Mucosa of descending colon (tissue), 3 donors: ENCODE measurements around the gene TF. TPM values are rescaled to one million over a fixed set of nuclear protein-coding genes. Genes with fewer than 3 reads are reported as not detected.

ENCODE experiments used
- ATAC-seq: fragments of 200-7000 bp; cut with Tn5 transposase; one replicate; pipeline ENCODE4 v1.9.1; 2020; ENCODE audit warnings: mild to moderate bottlenecking, moderate library complexity
- DNase-seq, 3 donors: peaks; one replicate each; pipeline ENCODE4 v3.0.0-alpha.2; 2020
- H3K36me3 ChIP-seq: fragments of 200-600 bp; one replicate; pipeline ENCODE4 v1.8.0; 2021; ENCODE audit warnings: low read depth, mild to moderate bottlenecking
- H3K4me1 ChIP-seq: fragments of 200-600 bp; one replicate; pipeline ENCODE4 v1.8.0; 2021; ENCODE audit warnings: low read depth, mild to moderate bottlenecking
- H3K4me3 ChIP-seq: fragments of 200-600 bp; one replicate; pipeline ENCODE4 v1.8.0; 2021; ENCODE audit warnings: mild to moderate bottlenecking
- H3K9me3 ChIP-seq: fragments of 200-600 bp; one replicate; pipeline ENCODE4 v1.8.0; 2021; ENCODE audit warnings: mild to moderate bottlenecking
- intact Hi-C, 2 donors: fragments of 100-400 bp; cut with DNase I in 1 of 2; cut with micrococcal nuclease in 1 of 2; formaldehyde crosslinking; loops; one replicate each; pipeline versions ENCODE4 v1.11.0 to v1.11.1; 2022; cut with DNase I, micrococcal nuclease
- total RNA-seq, 3 donors: library from RNA; stranded (reverse); fragmentation: NEBNext Ultra II Directional in 2 of 3; extraction: Animal tissue kit (Norgen Biotek cat#: 25700) in 2 of 3; gene quantifications; one replicate each; pipeline versions ENCODE4 v1.2.1 to v1.2.4, GENCODE V29; 2021 to 2023
- TF ChIP-seq, protein P1 (sequence below): fragments of 200-600 bp; IDR thresholded peaks from one replicate; pipeline ENCODE4 v1.8.0; 2022; ENCODE audit warnings: antibody characterized with exemption, mild to moderate bottlenecking
- donor health status: DM: no; HTN: no; CAD: no; lungs with moderate emphysema.
- donor health status: DM: no; HTN: no; CAD: no.
- donor health status: DM: no; HTN: yes; CAD: no.

Gene TF
- total RNA-seq, 3 donors from 2014 or later = 0.51 to 13.5 (median 4.6) TPM

DNA sequence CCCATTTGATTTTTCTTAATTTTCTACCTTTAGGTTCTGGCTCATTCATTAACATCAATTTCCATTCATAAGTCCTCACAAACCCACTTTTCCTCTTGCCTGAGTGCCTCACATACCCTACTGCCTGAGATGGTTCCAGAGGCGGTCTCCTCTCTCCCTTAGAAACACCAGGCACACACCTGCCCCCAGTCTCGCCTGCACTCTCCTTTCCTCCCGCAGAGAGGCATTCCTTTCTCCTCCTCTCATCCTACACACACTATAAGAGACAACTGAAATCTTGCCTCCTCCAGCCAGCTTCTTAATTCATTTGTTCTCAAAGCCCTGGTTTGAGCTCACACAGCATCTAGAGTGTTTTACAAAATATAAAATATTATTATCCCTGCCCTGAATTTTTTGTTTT is 27.5 kb downstream of the TF start:
- no peaks in the 10 kb centered on the region for H3K9me3 ChIP-seq
- TF ChIP-seq, protein P1, sequence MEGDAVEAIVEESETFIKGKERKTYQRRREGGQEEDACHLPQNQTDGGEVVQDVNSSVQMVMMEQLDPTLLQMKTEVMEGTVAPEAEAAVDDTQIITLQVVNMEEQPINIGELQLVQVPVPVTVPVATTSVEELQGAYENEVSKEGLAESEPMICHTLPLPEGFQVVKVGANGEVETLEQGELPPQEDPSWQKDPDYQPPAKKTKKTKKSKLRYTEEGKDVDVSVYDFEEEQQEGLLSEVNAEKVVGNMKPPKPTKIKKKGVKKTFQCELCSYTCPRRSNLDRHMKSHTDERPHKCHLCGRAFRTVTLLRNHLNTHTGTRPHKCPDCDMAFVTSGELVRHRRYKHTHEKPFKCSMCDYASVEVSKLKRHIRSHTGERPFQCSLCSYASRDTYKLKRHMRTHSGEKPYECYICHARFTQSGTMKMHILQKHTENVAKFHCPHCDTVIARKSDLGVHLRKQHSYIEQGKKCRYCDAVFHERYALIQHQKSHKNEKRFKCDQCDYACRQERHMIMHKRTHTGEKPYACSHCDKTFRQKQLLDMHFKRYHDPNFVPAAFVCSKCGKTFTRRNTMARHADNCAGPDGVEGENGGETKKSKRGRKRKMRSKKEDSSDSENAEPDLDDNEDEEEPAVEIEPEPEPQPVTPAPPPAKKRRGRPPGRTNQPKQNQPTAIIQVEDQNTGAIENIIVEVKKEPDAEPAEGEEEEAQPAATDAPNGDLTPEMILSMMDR = no peak
- intact Hi-C loops = no loop called here
- ATAC-seq = no peak
- no peaks in the 10 kb centered on the region for H3K4me1 ChIP-seq
- no peak overlapping the region for H3K4me3 ChIP-seq
- H3K36me3 ChIP-seq = no peaks in the 10 kb centered on the region
- no peak for DNase-seq

DNA sequence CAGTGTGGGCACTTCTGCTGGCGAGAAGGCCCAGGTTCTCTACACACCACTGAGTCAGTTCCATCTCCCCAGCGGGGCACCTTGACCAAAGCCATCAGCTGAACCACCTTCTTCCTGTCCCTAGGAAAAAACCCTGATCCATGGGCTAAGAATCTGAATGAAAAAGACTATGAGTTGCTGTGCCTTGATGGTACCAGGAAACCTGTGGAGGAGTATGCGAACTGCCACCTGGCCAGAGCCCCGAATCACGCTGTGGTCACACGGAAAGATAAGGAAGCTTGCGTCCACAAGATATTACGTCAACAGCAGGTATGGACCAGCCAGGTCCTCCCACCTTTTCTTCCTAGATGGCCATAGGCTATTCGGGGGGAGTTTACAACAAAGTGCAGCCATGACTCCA is 29.1 kb downstream of the TF start:
- Histone ChIP-seq H3K9me3 (no peaks in the 10 kb centered on the region), H3K4me3 (no peak overlapping the region), H3K4me1 (no peaks in the 10 kb centered on the region), H3K36me3 (no peaks in the 10 kb centered on the region)
- ATAC-seq (no peak), DNase-seq (no peak)
- intact Hi-C loops = no loop called here
- TF ChIP-seq, protein P1 = no peak

DNA sequence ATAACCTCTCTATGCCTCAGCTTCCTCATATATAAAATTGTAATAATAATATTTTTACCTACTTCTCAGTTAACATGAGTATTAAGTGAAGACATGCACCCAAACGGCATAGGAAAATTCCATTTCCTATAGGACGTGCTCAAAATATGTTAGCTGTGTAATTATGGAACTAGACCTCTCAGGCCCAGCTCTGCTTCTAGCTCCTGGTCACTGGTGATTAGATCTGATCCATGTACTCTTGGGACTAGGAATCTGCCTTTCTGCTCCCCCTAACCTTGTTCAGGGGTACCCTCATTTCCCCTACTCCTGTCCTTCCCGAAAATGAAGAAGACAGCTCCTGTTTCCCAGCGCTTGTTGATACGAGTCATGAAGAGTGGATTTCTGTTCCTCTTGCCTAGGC is 29.6 kb downstream of the TF start:
- no peak for DNase-seq
- no peaks in the 10 kb centered on the region for H3K9me3 ChIP-seq
- intact Hi-C loops = no loop called here
- H3K36me3 ChIP-seq = no peaks in the 10 kb centered on the region
- no peak for ATAC-seq
- H3K4me3 ChIP-seq = no peak overlapping the region
- H3K4me1 ChIP-seq = no peaks in the 10 kb centered on the region
- TF ChIP-seq, protein P1 = no peak

DNA sequence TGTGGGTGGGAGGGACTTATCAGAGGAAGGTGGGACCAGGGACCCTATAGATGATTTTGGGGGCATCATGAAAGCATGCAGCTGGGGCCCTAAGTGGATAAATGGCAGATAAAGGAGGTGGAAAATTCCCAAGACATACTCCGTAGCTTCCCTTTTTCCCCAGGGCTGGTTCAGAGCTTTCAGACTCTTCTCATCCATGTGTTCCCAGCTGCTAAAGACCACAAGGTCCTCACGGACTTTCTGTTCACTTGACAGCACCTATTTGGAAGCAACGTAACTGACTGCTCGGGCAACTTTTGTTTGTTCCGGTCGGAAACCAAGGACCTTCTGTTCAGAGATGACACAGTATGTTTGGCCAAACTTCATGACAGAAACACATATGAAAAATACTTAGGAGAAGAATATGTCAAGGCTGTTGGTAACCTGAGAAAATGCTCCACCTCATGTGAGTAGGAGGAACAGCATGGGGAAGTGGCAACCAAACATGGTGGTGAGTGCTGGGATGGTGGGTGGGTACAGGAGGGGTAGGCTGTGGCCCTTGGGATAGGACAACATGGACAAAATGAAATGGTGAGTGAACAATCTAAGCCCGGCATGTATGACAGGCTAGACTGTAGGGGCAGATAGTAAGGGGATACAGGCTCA is 30.7 kb downstream of the TF start:
- Histone ChIP-seq H3K4me1 (no peaks in the 10 kb centered on the region), H3K4me3 (no peak overlapping the region), H3K36me3 (no peaks in the 10 kb centered on the region), H3K9me3 (no peaks in the 10 kb centered on the region)
- TF ChIP-seq, protein P1 = no peak
- no peak for DNase-seq
- intact Hi-C loops = no loop called here
- no peak for ATAC-seq

DNA sequence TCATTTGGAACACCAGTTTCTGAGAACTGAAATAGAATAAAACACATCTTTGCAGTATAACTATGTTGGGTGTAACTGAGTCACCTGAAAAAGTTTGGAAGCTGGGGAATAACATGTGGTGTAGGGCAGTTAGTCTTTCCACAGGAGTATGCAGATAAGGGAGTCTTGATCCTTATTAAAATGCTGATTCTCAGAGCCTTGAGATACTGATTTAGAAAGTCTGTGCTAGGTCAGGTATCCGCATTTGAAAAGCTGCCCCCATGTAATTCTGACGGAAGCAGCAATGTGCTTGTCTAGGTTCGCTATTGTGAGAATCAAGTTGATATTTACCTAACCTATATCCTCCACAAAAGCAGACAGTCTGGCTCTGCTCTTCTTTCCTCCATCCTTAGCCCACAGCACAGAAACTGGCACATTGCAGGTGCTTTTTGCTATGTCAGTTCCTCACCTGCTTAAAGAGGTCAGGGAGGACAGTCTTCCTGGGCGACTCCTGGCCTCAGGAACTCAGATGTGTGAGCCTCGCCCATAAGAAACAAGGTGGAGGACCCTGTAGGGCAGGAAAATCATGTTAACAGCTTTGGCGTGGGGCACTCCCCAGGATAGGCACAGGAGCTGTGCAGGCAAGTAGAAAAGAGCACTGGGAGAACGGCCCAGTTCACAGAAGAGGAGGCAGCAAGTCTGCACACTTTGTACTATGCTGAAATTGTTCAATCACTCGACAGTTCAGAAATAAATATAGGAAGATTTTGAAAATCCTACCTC is 31.8 kb downstream of the TF start:
- intact Hi-C loops = no loop called here
- Histone ChIP-seq H3K36me3 (no peaks in the 10 kb centered on the region), H3K4me1 (no peaks in the 10 kb centered on the region), H3K4me3 (no peak overlapping the region), H3K9me3 (no peaks in the 10 kb centered on the region)
- TF ChIP-seq, protein P1 = no peak
- no peak for DNase-seq
- no peak for ATAC-seq
